Ovary (tissue), 3 donors: ENCODE data around the gene WWTR1.

Experiments used
- EP300 ChIP-seq: sonication (generic); formaldehyde crosslinking; IDR thresholded peaks from one replicate; pipeline ENCODE4 v1.6.1; 2017; ENCODE audit warnings: antibody characterized with exemption
- TF ChIP-seq, protein P1 (sequence below), 3 donors: fragments of 450-650 bp in 2 of 3; fragments of 200-600 bp in 1 of 3; IDR thresholded peaks; one replicate each; pipeline versions ENCODE4 v1.5.1 to v1.8.0; 2016 to 2022; ENCODE audit warnings: antibody characterized with exemption in 3 of 3, mild to moderate bottlenecking in 1 of 3
- donor health status: DM: no; HTN: no; CAD: no.

DNA sequence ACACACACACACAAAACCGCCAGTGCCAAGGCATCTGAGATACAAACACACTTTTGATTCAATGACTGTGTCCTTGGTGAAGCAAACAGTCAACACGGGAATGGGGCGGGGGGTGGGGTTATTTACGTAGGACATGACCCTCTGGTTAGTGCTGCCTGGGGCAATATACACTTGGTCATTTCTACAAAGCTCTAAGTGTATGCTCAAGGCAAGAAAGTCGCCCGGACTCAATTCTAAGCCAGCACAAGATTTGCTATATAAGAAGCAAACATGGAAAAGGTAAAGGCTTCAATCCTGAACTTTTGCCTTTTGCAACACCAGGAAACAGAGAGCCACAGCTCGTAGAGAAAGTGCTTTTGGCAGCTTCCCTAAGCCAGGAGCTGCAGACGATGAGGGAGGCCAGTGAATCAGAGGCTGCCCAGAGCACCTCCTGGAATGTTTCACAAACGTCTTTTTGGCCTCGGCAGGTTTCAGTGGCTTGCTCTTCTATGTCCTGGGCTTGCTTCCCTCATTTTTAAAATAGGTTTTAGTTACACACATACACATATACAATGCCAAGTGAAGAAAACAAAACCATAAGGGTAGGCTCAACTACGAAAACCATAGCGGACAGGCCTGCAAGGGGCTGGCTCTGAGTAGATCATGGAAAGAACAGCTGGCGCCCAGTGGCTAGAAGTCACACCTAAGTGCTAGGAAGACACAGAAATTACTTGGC, 109.7 kb downstream of the WWTR1 start:
- TF ChIP-seq, protein P1, sequence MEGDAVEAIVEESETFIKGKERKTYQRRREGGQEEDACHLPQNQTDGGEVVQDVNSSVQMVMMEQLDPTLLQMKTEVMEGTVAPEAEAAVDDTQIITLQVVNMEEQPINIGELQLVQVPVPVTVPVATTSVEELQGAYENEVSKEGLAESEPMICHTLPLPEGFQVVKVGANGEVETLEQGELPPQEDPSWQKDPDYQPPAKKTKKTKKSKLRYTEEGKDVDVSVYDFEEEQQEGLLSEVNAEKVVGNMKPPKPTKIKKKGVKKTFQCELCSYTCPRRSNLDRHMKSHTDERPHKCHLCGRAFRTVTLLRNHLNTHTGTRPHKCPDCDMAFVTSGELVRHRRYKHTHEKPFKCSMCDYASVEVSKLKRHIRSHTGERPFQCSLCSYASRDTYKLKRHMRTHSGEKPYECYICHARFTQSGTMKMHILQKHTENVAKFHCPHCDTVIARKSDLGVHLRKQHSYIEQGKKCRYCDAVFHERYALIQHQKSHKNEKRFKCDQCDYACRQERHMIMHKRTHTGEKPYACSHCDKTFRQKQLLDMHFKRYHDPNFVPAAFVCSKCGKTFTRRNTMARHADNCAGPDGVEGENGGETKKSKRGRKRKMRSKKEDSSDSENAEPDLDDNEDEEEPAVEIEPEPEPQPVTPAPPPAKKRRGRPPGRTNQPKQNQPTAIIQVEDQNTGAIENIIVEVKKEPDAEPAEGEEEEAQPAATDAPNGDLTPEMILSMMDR (IDR thresholded peaks at IDR 0.05): no peak
- TF ChIP-seq EP300: no peak
